ENCODE measurements around the gene THSD8.

THSD8 gene

GRCh38 chr19:12786952-12787351, 14.9 kb upstream of the THSD8 start:
- H3K27me3 ChIP-seq (ENCODE audit: control insufficient read depth, insufficient read depth, low read length, poor library complexity, severe bottlenecking), result peaks cover 18% of the 10 kb centered on the region
- no peak overlapping the region for H3K27ac ChIP-seq (ENCODE audit: insufficient read depth, low read depth, low read length, poor library complexity, severe bottlenecking)
- H3K9me3 ChIP-seq (ENCODE audit: control insufficient read depth, low read length), result no peaks in the 10 kb centered on the region
- H3K36me3 ChIP-seq (ENCODE audit: control insufficient read depth, insufficient read depth, low read length), result no peaks in the 10 kb centered on the region
- H3K4me3 ChIP-seq (ENCODE audit: insufficient read depth, low read depth, low read length), result no peak overlapping the region
- peaks cover 27% of the 10 kb centered on the region for H3K4me1 ChIP-seq (ENCODE audit: control insufficient read depth, insufficient read depth, low read length)
- 91% methylated on average over 3 of the region's 3 CpGs for WGBS, 2 experiments

GRCh38 chr19:12787458-12787857, 14.4 kb upstream of the THSD8 start:
- H3K4me1 ChIP-seq (ENCODE audit: control insufficient read depth, insufficient read depth, low read length), result peaks cover 27% of the 10 kb centered on the region

GRCh38 chr19:12788042-12788681, 13.7 kb upstream of the THSD8 start:
- peak overlapping the region; percentile 85 for H3K27ac ChIP-seq (ENCODE audit: insufficient read depth, low read depth, low read length, poor library complexity, severe bottlenecking)

More at GRCh38 chr19:12787458-12787857, 14.4 kb upstream of the THSD8 start:
- Histone ChIP-seq H3K4me3 (ENCODE audit: insufficient read depth, low read depth, low read length) (no peak overlapping the region), H3K27me3 (ENCODE audit: control insufficient read depth, insufficient read depth, low read length, poor library complexity, severe bottlenecking) (peaks cover 23% of the 10 kb centered on the region), H3K27ac (ENCODE audit: insufficient read depth, low read depth, low read length, poor library complexity, severe bottlenecking) (no peak overlapping the region), H3K9me3 (ENCODE audit: control insufficient read depth, low read length) (no peaks in the 10 kb centered on the region), H3K36me3 (ENCODE audit: control insufficient read depth, insufficient read depth, low read length) (no peaks in the 10 kb centered on the region)
- WGBS, 2 experiments, result 91 to 95% methylated on average over 10 of the region's 10 CpGs

GRCh38 chr19:12788682-12789097, 13.2 kb upstream of the THSD8 start:
- Histone ChIP-seq H3K4me1 (ENCODE audit: control insufficient read depth, insufficient read depth, low read length) (peaks cover 24% of the 10 kb centered on the region), H3K4me3 (ENCODE audit: insufficient read depth, low read depth, low read length) (peak overlapping the region; percentile 43), H3K36me3 (ENCODE audit: control insufficient read depth, insufficient read depth, low read length) (no peaks in the 10 kb centered on the region), H3K27ac (ENCODE audit: insufficient read depth, low read depth, low read length, poor library complexity, severe bottlenecking) (peak overlapping the region; percentile 85), H3K27me3 (ENCODE audit: control insufficient read depth, insufficient read depth, low read length, poor library complexity, severe bottlenecking) (peaks cover 32% of the 10 kb centered on the region), H3K9me3 (ENCODE audit: control insufficient read depth, low read length) (no peaks in the 10 kb centered on the region)
- WGBS, 2 experiments, result 11 to 12% methylated on average over 12 of the region's 12 CpGs

More at GRCh38 chr19:12788042-12788681, 13.7 kb upstream of the THSD8 start:
- no peaks in the 10 kb centered on the region for H3K9me3 ChIP-seq (ENCODE audit: control insufficient read depth, low read length)
- peaks cover 30% of the 10 kb centered on the region for H3K27me3 ChIP-seq (ENCODE audit: control insufficient read depth, insufficient read depth, low read length, poor library complexity, severe bottlenecking)
- 81 to 84% methylated on average over 4 of the region's 4 CpGs for WGBS, 2 experiments
- H3K4me3 ChIP-seq (ENCODE audit: insufficient read depth, low read depth, low read length), result no peak overlapping the region
- no peaks in the 10 kb centered on the region for H3K36me3 ChIP-seq (ENCODE audit: control insufficient read depth, insufficient read depth, low read length)
- peaks cover 29% of the 10 kb centered on the region for H3K4me1 ChIP-seq (ENCODE audit: control insufficient read depth, insufficient read depth, low read length)

GRCh38 chr19:12789098-12789903, 12.6 kb upstream of the THSD8 start:
- 5% methylated on average over 46 of the region's 46 CpGs for WGBS, 2 experiments
- H3K36me3 ChIP-seq (ENCODE audit: control insufficient read depth, insufficient read depth, low read length), result no peaks in the 10 kb centered on the region
- peak overlapping the region; percentile 85 for H3K27ac ChIP-seq (ENCODE audit: insufficient read depth, low read depth, low read length, poor library complexity, severe bottlenecking)
- H3K27me3 ChIP-seq (ENCODE audit: control insufficient read depth, insufficient read depth, low read length, poor library complexity, severe bottlenecking), result peaks cover 38% of the 10 kb centered on the region
- peak overlapping the region; percentile 43 for H3K4me3 ChIP-seq (ENCODE audit: insufficient read depth, low read depth, low read length)
- no peaks in the 10 kb centered on the region for H3K9me3 ChIP-seq (ENCODE audit: control insufficient read depth, low read length)
- H3K4me1 ChIP-seq (ENCODE audit: control insufficient read depth, insufficient read depth, low read length), result peaks cover 26% of the 10 kb centered on the region

DNA sequence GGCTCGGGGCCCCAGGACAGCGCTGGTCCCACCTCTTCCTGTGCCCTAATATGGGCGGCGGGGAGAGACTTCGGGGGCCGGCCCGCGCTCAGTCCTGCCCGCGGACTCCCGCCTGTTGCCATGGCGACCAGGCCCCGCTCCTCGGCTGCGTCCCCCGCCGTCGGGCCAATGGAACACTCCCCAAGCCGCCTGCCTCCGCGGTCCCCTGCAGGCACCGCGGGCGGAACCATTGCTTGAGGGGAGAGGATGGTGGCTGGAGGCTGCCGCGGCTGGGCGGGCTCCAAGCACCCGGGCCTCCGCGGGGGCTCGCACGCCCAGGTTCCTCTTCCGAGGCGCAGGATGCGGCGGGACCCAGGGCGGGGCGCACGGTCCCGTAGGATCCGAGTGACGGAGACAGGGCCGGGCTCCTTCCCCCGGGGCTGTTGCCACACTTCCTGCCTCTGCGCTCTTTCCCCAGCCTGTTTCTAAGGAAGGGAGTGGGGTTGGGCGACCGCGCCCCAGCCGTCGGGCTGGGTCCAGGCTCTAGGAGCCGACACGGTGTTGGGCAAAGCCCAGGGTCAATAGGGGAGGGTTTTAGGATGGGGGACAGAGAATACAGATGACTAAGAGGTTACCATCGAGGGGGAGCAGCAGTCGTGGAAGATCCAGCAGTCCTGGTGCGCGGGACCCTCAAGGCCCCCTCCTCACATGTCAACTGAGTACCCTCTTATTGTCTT, 11.8 kb upstream of the THSD8 start:
- Histone ChIP-seq H3K4me1 (ENCODE audit: control insufficient read depth, insufficient read depth, low read length) (peaks cover 26% of the 10 kb centered on the region), H3K27me3 (ENCODE audit: control insufficient read depth, insufficient read depth, low read length, poor library complexity, severe bottlenecking) (peaks cover 42% of the 10 kb centered on the region), H3K4me3 (ENCODE audit: insufficient read depth, low read depth, low read length) (peak overlapping the region; percentile 43), H3K9me3 (ENCODE audit: control insufficient read depth, low read length) (no peaks in the 10 kb centered on the region), H3K27ac (ENCODE audit: insufficient read depth, low read depth, low read length, poor library complexity, severe bottlenecking) (peak overlapping the region; percentile 6), H3K36me3 (ENCODE audit: control insufficient read depth, insufficient read depth, low read length) (no peaks in the 10 kb centered on the region)
- 1% methylated on average over 56 of the region's 56 CpGs for WGBS, 2 experiments

- Histone ChIP-seq H3K27me3 (ENCODE audit: control insufficient read depth, insufficient read depth, low read length, poor library complexity, severe bottlenecking) (peaks cover 42% of the 10 kb centered on the region), H3K27ac (ENCODE audit: insufficient read depth, low read depth, low read length, poor library complexity, severe bottlenecking) (no peak overlapping the region), H3K36me3 (ENCODE audit: control insufficient read depth, insufficient read depth, low read length) (no peaks in the 10 kb centered on the region), H3K4me3 (ENCODE audit: insufficient read depth, low read depth, low read length) (peak overlapping the region; percentile 54), H3K9me3 (ENCODE audit: control insufficient read depth, low read length) (no peaks in the 10 kb centered on the region), H3K4me1 (ENCODE audit: control insufficient read depth, insufficient read depth, low read length) (peaks cover 26% of the 10 kb centered on the region)
- WGBS, 2 experiments, result 4 to 5% methylated on average over 22 of the region's 22 CpGs
These were observed 11.1 kb upstream of the THSD8 start for GRCh38 chr19:12790628-12791344.

DNA sequence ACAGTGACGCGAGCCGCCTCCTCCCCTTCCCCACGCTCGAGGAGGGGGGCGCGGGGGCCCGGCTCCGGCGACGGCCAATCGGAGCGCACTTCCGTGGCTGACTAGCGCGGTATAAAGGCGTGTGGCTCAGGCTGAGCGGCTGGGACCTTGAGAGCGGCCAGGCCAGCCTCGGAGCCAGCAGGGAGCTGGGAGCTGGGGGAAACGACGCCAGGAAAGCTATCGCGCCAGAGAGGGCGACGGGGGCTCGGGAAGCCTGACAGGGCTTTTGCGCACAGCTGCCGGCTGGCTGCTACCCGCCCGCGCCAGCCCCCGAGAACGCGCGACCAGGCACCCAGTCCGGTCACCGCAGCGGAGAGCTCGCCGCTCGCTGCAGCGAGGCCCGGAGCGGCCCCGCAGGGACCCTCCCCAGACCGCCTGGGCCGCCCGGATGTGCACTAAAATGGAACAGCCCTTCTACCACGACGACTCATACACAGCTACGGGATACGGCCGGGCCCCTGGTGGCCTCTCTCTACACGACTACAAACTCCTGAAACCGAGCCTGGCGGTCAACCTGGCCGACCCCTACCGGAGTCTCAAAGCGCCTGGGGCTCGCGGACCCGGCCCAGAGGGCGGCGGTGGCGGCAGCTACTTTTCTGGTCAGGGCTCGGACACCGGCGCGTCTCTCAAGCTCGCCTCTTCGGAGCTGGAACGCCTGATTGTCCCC, 10.4 kb upstream of the THSD8 start, which contains the start of gene JUNB:
JUNB (plus strand) TSS at position 142 of the 706 bp plus-strand sequence; CDS start at position 428, 286 bp downstream.
- Histone ChIP-seq H3K4me1 (ENCODE audit: control insufficient read depth, insufficient read depth, low read length) (peaks cover 26% of the 10 kb centered on the region), H3K9me3 (ENCODE audit: control insufficient read depth, low read length) (no peaks in the 10 kb centered on the region), H3K27ac (ENCODE audit: insufficient read depth, low read depth, low read length, poor library complexity, severe bottlenecking) (peak within 1 kb of the TSS; percentile 6), H3K4me3 (ENCODE audit: insufficient read depth, low read depth, low read length) (peak within 1 kb of the TSS; percentile 54), H3K36me3 (ENCODE audit: control insufficient read depth, insufficient read depth, low read length) (no peaks in the 10 kb centered on the region), H3K27me3 (ENCODE audit: control insufficient read depth, insufficient read depth, low read length, poor library complexity, severe bottlenecking) (peaks cover 42% of the 10 kb centered on the region)
- WGBS, 2 experiments, result 1% methylated on average over 73 of the region's 73 CpGs

DNA sequence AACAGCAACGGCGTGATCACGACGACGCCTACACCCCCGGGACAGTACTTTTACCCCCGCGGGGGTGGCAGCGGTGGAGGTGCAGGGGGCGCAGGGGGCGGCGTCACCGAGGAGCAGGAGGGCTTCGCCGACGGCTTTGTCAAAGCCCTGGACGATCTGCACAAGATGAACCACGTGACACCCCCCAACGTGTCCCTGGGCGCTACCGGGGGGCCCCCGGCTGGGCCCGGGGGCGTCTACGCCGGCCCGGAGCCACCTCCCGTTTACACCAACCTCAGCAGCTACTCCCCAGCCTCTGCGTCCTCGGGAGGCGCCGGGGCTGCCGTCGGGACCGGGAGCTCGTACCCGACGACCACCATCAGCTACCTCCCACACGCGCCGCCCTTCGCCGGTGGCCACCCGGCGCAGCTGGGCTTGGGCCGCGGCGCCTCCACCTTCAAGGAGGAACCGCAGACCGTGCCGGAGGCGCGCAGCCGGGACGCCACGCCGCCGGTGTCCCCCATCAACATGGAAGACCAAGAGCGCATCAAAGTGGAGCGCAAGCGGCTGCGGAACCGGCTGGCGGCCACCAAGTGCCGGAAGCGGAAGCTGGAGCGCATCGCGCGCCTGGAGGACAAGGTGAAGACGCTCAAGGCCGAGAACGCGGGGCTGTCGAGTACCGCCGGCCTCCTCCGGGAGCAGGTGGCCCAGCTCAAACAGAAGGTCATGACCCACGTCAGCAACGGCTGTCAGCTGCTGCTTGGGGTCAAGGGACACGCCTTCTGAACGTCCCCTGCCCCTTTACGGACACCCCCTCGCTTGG, 9.6 kb upstream of the THSD8 start:
- H3K4me1 ChIP-seq (ENCODE audit: control insufficient read depth, insufficient read depth, low read length), result peaks cover 26% of the 10 kb centered on the region
- peaks cover 42% of the 10 kb centered on the region for H3K27me3 ChIP-seq (ENCODE audit: control insufficient read depth, insufficient read depth, low read length, poor library complexity, severe bottlenecking)
- no peak overlapping the region for H3K27ac ChIP-seq (ENCODE audit: insufficient read depth, low read depth, low read length, poor library complexity, severe bottlenecking)
- peak overlapping the region; percentile 54 for H3K4me3 ChIP-seq (ENCODE audit: insufficient read depth, low read depth, low read length)
- 1 to 2% methylated on average over 84 of the region's 84 CpGs for whole genome bisulfite sequencing, 2 experiments
- no peaks in the 10 kb centered on the region for H3K36me3 ChIP-seq (ENCODE audit: control insufficient read depth, insufficient read depth, low read length)
- H3K9me3 ChIP-seq (ENCODE audit: control insufficient read depth, low read length), result no peaks in the 10 kb centered on the region

Measured in ectodermal cell (in vitro differentiated cells).